ENCODE results near the gene HLF. TPM values are rescaled to one million over a fixed set of nuclear protein-coding genes. Genes with fewer than 3 reads are reported as not detected.

The HLF gene, protein sequence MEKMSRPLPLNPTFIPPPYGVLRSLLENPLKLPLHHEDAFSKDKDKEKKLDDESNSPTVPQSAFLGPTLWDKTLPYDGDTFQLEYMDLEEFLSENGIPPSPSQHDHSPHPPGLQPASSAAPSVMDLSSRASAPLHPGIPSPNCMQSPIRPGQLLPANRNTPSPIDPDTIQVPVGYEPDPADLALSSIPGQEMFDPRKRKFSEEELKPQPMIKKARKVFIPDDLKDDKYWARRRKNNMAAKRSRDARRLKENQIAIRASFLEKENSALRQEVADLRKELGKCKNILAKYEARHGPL
- total RNA-seq = 10 to 100 TPM in 3 of 4 donors, 1 to 10 TPM in 1; 8.5 to 17.5 (median 13.3) TPM

DNA sequence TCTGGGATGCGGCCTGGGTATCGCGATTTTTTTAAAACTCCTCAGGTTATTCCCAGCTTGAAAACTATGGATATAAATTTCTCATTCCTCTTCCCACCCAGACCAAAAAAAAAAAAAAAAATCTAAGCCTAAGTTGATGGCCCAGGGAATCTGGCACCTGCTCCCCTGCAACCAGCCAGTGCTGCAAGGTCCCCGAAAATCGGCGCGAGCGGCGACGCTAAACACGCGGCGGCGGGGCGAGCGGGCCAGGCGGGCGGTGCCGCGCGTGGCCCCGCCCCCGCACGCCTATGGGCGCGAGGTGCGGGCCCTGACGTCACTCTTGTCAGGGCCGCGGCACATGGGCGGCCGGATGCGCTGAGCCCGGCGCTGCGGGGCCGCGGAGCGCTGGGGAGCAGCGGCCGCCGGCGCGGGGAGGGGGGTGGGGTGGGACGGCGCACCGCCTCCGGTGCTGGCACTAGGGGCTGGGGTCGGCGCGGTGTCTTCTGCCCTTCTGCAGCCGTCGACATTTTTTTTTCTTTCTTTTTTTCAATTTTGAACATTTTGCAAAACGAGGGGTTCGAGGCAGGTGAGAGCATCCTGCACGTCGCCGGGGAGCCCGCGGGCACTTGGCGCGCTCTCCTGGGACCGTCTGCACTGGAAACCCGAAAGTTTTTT, at the start of gene HLF:
Gene HLF (plus strand): TSS at position 316 of the 654 bp plus-strand sequence. CDS start 525 bp downstream, outside the sequence.
- H3K9me3 ChIP-seq = no peaks in the 10 kb centered on the region
- peaks cover 8 to 30% (median 21%) of the 10 kb centered on the region in 4 donors for H3K4me1 ChIP-seq
- peak; percentile 81 for DNase-seq
- H3K36me3 ChIP-seq = no peaks in the 10 kb centered on the region
- H3K27ac ChIP-seq = peak within 1 kb of the TSS; percentile 76 to 86 (median 81)
- H3K27me3 ChIP-seq = peaks cover 64% of the 10 kb centered on the region
- 2% methylated on average over 16 to 44 of the region's 64 CpGs for WGBS, 2 donors (ENCODE audit: low coverage in 1 of 2)
- TF ChIP-seq POLR2A (IDR thresholded peaks at IDR 0.05) (no peak), POLR2AphosphoS5 (IDR thresholded peaks at IDR 0.05) (peak; percentile 10 to 62 (median 37))
- in situ Hi-C loops (cut with MboI; ENCODE audit: low pct_ligation_motif_present in 1 of 4, low pct_unique_long_range_greater_than_20kb in 1 of 4, low sequenced_read_pairs in 3 of 4) = no loop called here
- intact Hi-C loops (cut with DNase I; ENCODE audit: low total_unique reads) = loop anchor here (5.0 kb wide), 1 partner anchor 33 kb away; no protein-coding TSS in a partner anchor
- peak within 1 kb of the TSS; percentile 30 to 62 (median 42) for H3K4me3 ChIP-seq

DNA sequence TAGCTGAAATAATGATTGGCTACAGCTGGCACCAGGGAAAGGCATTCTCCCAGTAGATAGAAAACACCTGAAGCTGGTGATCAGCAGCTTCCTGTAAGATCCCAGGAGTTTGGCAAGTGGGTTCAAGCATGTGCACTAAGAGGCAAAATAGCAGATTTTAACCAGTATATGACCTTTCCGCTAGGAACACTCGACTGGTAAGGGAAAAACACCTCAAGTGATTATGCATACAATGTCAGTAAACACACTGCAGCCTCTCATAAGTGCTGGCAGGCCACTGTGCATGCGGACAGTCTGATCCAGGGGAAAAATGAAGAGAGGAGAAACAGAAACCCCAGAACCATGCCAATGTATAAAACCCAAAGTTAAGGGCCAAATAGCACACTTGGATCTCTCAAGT, 49.0 kb upstream of the HLF start:
- H3K36me3 ChIP-seq = no peaks in the 10 kb centered on the region
- DNase-seq = no peak
- TF ChIP-seq EP300 (IDR thresholded peaks at IDR 0.05; ENCODE audit: low read depth) (no peak), POLR2AphosphoS5 (IDR thresholded peaks at IDR 0.05) (no peak), POLR2A (IDR thresholded peaks at IDR 0.05) (no peak)
- TF ChIP-seq, protein P1, sequence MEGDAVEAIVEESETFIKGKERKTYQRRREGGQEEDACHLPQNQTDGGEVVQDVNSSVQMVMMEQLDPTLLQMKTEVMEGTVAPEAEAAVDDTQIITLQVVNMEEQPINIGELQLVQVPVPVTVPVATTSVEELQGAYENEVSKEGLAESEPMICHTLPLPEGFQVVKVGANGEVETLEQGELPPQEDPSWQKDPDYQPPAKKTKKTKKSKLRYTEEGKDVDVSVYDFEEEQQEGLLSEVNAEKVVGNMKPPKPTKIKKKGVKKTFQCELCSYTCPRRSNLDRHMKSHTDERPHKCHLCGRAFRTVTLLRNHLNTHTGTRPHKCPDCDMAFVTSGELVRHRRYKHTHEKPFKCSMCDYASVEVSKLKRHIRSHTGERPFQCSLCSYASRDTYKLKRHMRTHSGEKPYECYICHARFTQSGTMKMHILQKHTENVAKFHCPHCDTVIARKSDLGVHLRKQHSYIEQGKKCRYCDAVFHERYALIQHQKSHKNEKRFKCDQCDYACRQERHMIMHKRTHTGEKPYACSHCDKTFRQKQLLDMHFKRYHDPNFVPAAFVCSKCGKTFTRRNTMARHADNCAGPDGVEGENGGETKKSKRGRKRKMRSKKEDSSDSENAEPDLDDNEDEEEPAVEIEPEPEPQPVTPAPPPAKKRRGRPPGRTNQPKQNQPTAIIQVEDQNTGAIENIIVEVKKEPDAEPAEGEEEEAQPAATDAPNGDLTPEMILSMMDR (IDR thresholded peaks at IDR 0.05) = no peak
- H3K27ac ChIP-seq = no peak overlapping the region
- WGBS, 2 donors (ENCODE audit: low coverage in 1 of 2) = 80 to 86% methylated on average over 1 to 3 of the region's 3 CpGs
- H3K4me1 ChIP-seq = no peaks in the 10 kb centered on the region
- no peak overlapping the region for H3K4me3 ChIP-seq
- no peaks in the 10 kb centered on the region for H3K9me3 ChIP-seq
- intact Hi-C loops (cut with DNase I; ENCODE audit: low total_unique reads) = no loop called here
- in situ Hi-C loops (cut with MboI; ENCODE audit: low pct_ligation_motif_present in 1 of 4, low pct_unique_long_range_greater_than_20kb in 1 of 4, low sequenced_read_pairs in 3 of 4) = no loop called here
- H3K27me3 ChIP-seq = no peaks in the 10 kb centered on the region

DNA sequence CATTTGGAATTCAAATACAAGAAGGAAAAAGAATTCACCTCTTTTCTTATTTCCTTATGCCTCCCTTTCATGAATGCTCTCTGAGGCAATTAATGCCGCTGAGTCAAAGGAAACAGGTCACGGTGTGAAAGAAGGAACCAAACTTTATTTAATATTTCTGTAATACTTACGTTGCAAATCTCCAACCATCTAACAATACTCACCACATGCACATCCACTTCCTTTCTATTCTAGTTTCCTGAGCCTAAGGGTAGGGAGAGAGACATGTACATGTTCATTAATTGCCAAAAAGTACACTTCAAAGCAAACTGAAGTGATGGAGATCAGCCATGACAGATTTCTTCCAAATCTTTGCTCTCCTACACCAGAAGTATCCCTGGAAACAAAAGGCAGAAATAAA, 47.9 kb upstream of the HLF start:
- no peak for TF ChIP-seq EP300 (IDR thresholded peaks at IDR 0.05; ENCODE audit: low read depth)
- H3K9me3 ChIP-seq = no peaks in the 10 kb centered on the region
- H3K27ac ChIP-seq = no peak overlapping the region
- in situ Hi-C loops (cut with MboI; ENCODE audit: low pct_ligation_motif_present in 1 of 4, low pct_unique_long_range_greater_than_20kb in 1 of 4, low sequenced_read_pairs in 3 of 4) (no loop called here), intact Hi-C loops (cut with DNase I; ENCODE audit: low total_unique reads) (no loop called here)
- no peaks in the 10 kb centered on the region for H3K36me3 ChIP-seq
- no peaks in the 10 kb centered on the region for H3K4me1 ChIP-seq
- DNase-seq = no peak
- H3K27me3 ChIP-seq = no peaks in the 10 kb centered on the region
- H3K4me3 ChIP-seq = no peak overlapping the region
- WGBS, 2 donors (ENCODE audit: low coverage in 1 of 2) = 51 to 76% methylated on average over 3 of the region's 3 CpGs

DNA sequence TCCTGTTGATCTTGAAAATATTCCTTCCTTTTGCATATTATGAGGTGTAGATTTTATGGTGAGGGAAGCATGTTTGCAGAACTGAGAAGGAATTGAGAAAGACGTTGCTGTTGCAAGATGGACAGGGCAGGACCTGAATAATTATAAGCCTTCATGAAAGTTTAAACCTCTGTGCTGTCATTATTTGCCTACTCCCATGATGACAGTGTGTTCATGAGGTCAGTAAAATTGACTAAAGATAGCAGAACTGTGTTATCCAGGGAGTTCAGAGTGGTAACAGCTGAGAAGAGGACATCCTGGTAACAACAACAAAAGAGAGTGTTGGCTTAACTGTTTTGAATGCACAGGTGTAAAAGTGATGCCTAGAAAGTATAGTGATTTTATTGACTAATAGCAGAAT, 45.3 kb upstream of the HLF start:
- TF ChIP-seq, protein P1 (IDR thresholded peaks at IDR 0.05) = no peak
- TF ChIP-seq POLR2AphosphoS5 (IDR thresholded peaks at IDR 0.05) (no peak), EP300 (IDR thresholded peaks at IDR 0.05; ENCODE audit: low read depth) (no peak), POLR2A (IDR thresholded peaks at IDR 0.05) (no peak)
- no peak overlapping the region for H3K27ac ChIP-seq
- in situ Hi-C loops (cut with MboI; ENCODE audit: low pct_ligation_motif_present in 1 of 4, low pct_unique_long_range_greater_than_20kb in 1 of 4, low sequenced_read_pairs in 3 of 4) = no loop called here
- no peaks in the 10 kb centered on the region for H3K36me3 ChIP-seq
- DNase-seq = no peak
- intact Hi-C loops (cut with DNase I; ENCODE audit: low total_unique reads) = no loop called here
- H3K9me3 ChIP-seq = no peaks in the 10 kb centered on the region
- WGBS, 2 donors (ENCODE audit: low coverage in 1 of 2) = 55% methylated on average over 1 of the region's 1 CpG; no CpG with 5 or more reads in 1 of the 2 donors
- no peaks in the 10 kb centered on the region for H3K27me3 ChIP-seq
- H3K4me3 ChIP-seq = no peak overlapping the region
- H3K4me1 ChIP-seq = no peaks in the 10 kb centered on the region

DNA sequence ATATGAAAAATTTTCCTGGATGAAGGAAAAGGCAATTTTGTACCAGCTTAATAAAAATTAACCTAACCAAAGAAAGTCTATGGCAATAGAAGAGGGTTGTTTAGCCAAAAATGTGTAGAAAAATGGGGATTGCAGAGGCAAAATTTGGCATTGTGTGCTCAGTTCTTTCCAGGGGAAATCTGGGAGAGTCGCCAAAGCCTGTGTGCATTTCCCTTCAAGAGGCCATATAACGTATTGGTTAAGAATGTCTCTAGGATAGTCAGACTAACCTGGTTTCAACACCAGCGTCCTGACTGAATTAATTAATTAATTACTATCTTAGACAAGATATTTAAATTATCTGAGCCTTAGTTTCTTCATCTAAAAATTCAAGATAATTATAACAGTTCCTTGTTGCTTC, 44.8 kb upstream of the HLF start:
- Histone ChIP-seq H3K27ac (no peak overlapping the region), H3K36me3 (no peaks in the 10 kb centered on the region), H3K4me1 (no peaks in the 10 kb centered on the region), H3K27me3 (no peaks in the 10 kb centered on the region), H3K9me3 (no peaks in the 10 kb centered on the region), H3K4me3 (no peak overlapping the region)
- intact Hi-C loops (cut with DNase I; ENCODE audit: low total_unique reads) (no loop called here), in situ Hi-C loops (cut with MboI; ENCODE audit: low pct_ligation_motif_present in 1 of 4, low pct_unique_long_range_greater_than_20kb in 1 of 4, low sequenced_read_pairs in 3 of 4) (no loop called here)
- no peak for TF ChIP-seq POLR2A (IDR thresholded peaks at IDR 0.05)
- TF ChIP-seq, protein P1 (IDR thresholded peaks at IDR 0.05) = no peak
- TF ChIP-seq POLR2AphosphoS5 (IDR thresholded peaks at IDR 0.05) = no peak
- no peak for TF ChIP-seq EP300 (IDR thresholded peaks at IDR 0.05; ENCODE audit: low read depth)
- WGBS, 2 donors (ENCODE audit: low coverage in 1 of 2) = 47 to 53% methylated on average over 3 of the region's 3 CpGs
- DNase-seq = no peak
